Large intestine (tissue), 3 donors: ENCODE results near the gene GPR17. TPM values are rescaled to one million over a fixed set of nuclear protein-coding genes. Genes with fewer than 3 reads are reported as not detected.

Experiments used
- DNase-seq, 2 donors: peaks; one replicate each; pipeline versions ENCODE4 v3.0.0 to v3.0.0-alpha.2; 2013
- H3K27ac ChIP-seq: one replicate; pipeline ENCODE4 v1.5.1; 2013; ENCODE audit warnings: low read length
- H3K27me3 ChIP-seq: 2 replicates; pipeline ENCODE4 v1.6.1; 2013; ENCODE audit warnings: low read length; ENCODE audit not compliant: control insufficient read depth, insufficient read depth
- H3K36me3 ChIP-seq: 2 replicates; pipeline ENCODE4 v1.6.1; 2013; ENCODE audit warnings: low read length; ENCODE audit not compliant: control insufficient read depth, insufficient read depth
- H3K4me1 ChIP-seq: one replicate; pipeline ENCODE4 v1.6.1; 2013; ENCODE audit warnings: low read length; ENCODE audit not compliant: control insufficient read depth, insufficient read depth
- H3K4me3 ChIP-seq: one replicate; pipeline ENCODE4 v1.5.1; 2013; ENCODE audit warnings: low read length
- H3K9me3 ChIP-seq: one replicate; pipeline ENCODE4 v1.6.1; 2013; ENCODE audit warnings: mild to moderate bottlenecking, low read depth, low read length, moderate library complexity; ENCODE audit not compliant: control insufficient read depth
- WGBS: methylation state at CpG from one replicate; pipeline ENCODE4 v1.1.5; 2013; ENCODE audit warnings: low lambda C conversion rate; ENCODE audit not compliant: insufficient coverage; 5-methylcytosine and 5-hydroxymethylcytosine counted together
- polyA plus RNA-seq: library from polyadenylated mRNA; unstranded; fragments of 120-200 nt; gene quantifications from one replicate; pipeline ENCODE4 v1.2.1, GENCODE V29; 2013

Gene GPR17
- polyA plus RNA-seq, 1 donor = 1.5 TPM

DNA sequence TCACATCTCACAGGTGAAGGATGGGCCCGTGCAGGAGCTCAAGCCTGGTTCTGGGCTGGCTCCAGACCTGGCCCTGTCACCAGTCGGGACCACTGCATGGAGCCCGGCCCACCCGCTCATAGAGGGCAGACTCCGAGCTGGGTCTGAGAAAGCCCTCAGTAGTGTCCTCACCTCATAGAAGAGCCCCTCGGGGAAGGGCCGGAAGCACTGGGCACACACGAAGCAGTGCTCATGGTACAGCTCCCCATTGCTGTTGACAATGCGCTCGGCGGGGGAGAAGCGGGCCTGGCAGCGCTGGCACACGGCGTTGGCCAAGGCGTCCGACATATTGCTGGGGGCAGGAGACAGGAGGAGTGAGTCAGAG, 11.3 kb downstream of the GPR17 start:
- H3K4me3 ChIP-seq = no peak overlapping the region
- no peak for DNase-seq
- WGBS = no CpG with 5 or more reads among the region's 17 CpGs
- H3K27ac ChIP-seq = no peak overlapping the region
- H3K4me1 ChIP-seq = no peaks in the 10 kb centered on the region
- no peaks in the 10 kb centered on the region for H3K36me3 ChIP-seq
- peaks cover 4% of the 10 kb centered on the region for H3K27me3 ChIP-seq
- no peaks in the 10 kb centered on the region for H3K9me3 ChIP-seq

DNA sequence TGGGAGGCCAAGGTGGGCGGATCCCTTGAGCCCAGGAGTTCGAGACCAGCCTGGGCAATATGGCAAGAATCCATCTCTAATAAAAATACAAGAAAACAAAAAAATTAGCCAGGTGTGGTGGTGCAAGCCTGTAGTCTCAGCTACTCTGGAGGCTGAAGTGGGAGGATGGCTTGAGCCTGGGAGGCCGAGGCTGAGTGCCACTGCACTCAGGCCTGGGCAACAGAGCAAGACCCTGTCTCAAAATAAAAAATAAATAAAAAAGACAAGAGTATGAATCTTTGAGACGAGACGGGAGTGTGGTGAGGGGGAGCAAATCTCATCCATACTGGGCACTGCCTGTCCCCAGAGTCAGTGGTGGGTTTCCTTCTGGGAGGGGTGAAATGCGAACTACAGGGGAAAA, 12.2 kb downstream of the GPR17 start:
- Histone ChIP-seq H3K27ac (no peak overlapping the region), H3K4me3 (no peak overlapping the region), H3K4me1 (no peaks in the 10 kb centered on the region), H3K9me3 (no peaks in the 10 kb centered on the region), H3K27me3 (peaks cover 8% of the 10 kb centered on the region), H3K36me3 (no peaks in the 10 kb centered on the region)
- no CpG with 5 or more reads among the region's 6 CpGs for WGBS
- DNase-seq = no peak

DNA sequence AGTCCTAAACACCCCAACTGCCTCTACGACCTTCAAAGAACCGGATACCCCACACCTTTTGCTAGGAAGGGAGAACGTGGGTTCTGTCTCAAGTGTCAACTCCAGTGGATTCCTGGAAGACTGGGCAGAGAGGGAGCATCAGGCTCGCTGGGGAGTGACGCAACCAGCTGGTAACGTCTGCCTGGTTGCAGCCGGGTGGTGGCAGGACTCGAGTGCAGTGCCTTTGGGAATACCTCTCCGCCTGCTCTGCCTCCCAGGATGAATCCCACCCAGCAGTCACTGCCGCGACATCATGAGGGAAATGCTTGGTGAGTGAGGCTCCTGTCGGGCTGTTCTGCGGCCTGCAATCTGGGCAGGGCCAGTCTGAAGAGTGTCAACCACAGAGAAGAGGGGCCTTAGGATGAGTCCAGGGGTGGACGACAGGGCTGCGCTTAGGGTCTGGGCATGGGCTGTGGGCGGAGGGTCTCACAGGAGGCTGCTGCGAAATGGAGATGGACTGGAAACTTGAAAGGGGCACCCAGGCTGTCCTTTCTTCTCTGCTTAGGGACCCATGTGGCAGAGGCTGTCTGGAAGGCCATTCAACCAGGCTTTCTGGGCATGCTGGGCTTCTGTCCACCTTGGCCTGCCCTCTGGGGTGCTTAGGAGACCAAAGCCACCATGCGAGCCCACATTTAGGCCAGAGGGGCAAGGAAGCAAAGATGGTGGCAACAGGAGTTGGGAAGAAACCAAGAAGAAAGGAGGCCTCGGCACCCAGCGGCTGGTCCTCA, 12.9 kb downstream of the GPR17 start:
- no peak overlapping the region for H3K27ac ChIP-seq
- no peaks in the 10 kb centered on the region for H3K9me3 ChIP-seq
- no peaks in the 10 kb centered on the region for H3K36me3 ChIP-seq
- H3K4me1 ChIP-seq = no peaks in the 10 kb centered on the region
- DNase-seq = no peak
- no peak overlapping the region for H3K4me3 ChIP-seq
- no CpG with 5 or more reads among the region's 20 CpGs for WGBS
- H3K27me3 ChIP-seq = peaks cover 15% of the 10 kb centered on the region

DNA sequence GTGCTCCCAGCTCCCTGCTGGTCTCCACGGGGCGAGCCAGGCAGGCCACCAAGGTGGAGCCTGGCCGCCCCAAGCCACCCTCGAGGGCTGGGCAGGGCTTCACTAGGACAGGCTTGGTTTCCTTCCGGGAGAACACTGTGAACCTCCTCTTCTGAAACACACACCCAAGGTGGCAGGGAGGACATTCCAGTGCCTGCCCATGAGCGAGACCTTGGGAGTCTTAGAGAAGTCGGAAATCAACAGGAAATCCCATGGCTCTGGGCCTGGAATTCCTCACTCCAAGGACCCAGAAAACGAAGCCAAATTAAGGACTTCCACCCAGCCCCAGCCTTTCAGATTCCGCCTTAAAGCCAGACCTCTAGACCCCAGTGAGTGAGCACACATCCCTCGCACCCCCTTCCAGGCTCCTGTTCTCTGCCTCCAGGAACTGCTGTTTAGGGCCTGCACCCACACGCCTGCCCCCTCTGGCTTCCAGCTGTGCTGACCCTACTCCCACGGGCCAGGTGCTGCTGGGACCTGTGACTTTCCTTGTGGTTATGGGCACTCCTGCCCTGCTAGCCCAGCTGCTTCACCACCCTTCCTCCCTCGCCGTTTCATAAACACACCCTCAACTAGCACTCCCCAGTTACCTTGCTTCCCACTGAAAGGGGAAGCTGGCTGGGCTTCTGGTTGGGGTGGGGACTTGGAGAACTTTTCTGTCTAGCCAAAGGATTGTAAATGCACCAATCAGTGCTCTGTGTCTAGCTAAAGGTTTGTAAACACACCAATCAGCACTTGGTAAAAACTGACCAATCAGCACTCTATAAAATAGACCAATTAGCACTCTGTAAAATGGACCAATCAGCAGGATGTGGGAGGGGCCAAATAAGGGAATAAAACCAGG, 13.7 kb downstream of the GPR17 start:
- Histone ChIP-seq H3K36me3 (no peaks in the 10 kb centered on the region), H3K27ac (no peak overlapping the region), H3K4me1 (no peaks in the 10 kb centered on the region), H3K9me3 (no peaks in the 10 kb centered on the region), H3K4me3 (no peak overlapping the region), H3K27me3 (peaks cover 22% of the 10 kb centered on the region)
- whole genome bisulfite sequencing = no CpG with 5 or more reads among the region's 14 CpGs
- DNase-seq = no peak

DNA sequence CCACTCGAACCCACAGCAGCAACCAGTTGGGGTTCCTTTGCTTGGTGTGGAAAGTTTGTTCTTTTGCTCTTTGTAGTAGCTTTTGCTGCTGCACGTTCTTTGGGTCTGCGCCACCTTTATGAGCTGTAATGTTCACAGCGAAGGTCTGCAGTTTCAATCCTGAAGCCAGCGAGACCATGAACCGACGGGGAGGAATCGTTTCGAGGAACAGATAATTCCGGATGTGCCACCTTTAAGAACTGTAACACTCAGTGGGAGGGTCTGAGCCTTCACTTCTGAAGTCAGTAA, 14.3 kb downstream of the GPR17 start:
- no peaks in the 10 kb centered on the region for H3K4me1 ChIP-seq
- WGBS = no CpG with 5 or more reads among the region's 10 CpGs
- DNase-seq = no peak

DNA sequence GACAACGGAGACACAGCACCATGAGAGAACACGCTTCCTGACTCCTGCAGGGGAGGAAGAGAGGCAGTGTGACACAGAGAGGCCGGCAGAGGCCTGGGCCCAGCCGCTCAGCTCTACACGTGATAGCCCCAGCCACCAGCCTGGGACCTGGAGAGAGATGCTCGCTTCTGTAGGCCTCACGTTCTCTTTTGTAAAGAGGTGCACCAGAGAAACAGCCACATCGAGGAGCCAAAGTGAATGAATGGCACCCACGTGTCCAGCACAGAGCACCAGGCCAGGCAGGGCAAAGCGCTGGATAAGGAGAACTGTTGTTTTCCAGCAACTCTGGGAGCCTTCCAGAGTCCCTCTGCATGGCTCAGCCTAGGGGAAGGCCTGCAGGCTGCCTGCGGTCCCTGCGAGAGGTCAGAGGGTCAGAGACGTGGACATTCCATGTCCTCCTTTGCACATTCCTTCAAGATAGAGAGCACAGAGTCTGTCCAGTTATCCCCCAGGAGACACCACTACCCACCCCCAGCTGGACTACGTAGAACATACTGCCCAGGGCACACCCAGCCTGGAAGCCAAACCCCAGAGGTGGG, 15.2 kb downstream of the GPR17 start:
- DNase-seq = no peak
- Histone ChIP-seq H3K9me3 (no peaks in the 10 kb centered on the region), H3K27me3 (peaks cover 37% of the 10 kb centered on the region), H3K4me3 (no peak overlapping the region), H3K27ac (no peak overlapping the region), H3K36me3 (no peaks in the 10 kb centered on the region), H3K4me1 (no peaks in the 10 kb centered on the region)
- 100% methylated on average over 1 of the region's 14 CpGs for WGBS

More for the DNA sequence above, 14.3 kb downstream of the GPR17 start:
- H3K27me3 ChIP-seq = peaks cover 28% of the 10 kb centered on the region
- no peak overlapping the region for H3K27ac ChIP-seq
- no peaks in the 10 kb centered on the region for H3K9me3 ChIP-seq
- H3K36me3 ChIP-seq = no peaks in the 10 kb centered on the region
- no peak overlapping the region for H3K4me3 ChIP-seq

DNA sequence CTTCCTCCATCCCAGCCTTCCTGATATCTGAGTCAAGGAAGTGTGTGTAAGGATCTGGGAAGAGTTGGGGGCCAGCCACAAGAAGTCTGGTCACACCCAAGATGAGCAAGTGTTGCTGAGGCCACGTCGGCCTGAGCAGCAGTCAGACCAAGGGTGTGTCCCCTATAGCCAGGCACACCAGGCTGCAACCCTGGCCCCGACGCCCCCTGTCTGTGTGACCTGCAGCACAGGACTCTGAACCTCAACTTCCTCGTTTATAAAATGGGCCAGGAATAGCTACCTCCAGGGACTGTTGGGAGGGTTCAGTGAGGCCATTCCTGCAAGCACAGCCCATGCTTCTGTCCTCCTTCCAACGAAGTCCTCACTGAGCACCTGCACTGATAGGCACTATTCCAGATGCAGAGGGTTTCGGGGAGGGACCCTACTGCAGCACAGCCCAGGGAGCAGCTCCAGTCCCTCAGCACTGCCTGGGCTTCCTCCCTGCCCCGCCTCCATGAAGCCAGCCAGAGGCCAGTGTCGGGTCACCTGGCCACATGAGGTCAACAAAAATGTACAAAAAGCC, 16.1 kb downstream of the GPR17 start:
- no peak for DNase-seq
- Histone ChIP-seq H3K9me3 (no peaks in the 10 kb centered on the region), H3K36me3 (no peaks in the 10 kb centered on the region), H3K4me3 (no peak overlapping the region), H3K27me3 (peaks cover 42% of the 10 kb centered on the region), H3K4me1 (no peaks in the 10 kb centered on the region), H3K27ac (no peak overlapping the region)
- WGBS = no CpG with 5 or more reads among the region's 9 CpGs

DNA sequence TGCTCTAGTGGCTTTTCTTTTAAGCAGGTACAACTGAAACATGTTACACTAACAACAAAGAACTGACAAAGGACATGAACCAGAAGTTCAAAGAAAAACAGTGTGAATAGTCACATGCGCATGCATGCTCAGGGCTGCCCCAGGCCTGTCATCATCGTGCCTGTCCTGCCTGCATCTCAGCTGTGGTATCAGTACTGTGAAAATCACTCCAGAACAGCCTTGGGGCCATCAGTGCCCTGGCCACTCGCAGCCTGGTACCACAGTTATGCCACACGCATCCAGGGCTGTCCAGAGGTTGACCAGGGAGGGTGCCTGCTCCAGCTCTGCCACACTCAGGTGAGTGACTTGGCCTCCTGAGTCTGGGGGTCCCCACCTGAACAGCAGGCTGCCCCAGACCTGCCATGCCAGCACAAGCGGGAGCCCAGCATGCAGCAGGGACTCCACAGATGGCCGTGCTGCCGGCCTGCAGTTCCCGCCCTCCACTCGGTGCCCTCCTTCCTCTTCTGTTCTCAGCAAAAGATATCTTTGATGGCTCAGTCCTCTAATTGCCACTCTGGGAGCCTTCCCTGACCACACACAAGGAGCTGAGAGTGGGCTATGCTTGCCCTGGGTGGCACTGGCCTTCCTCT, 17.1 kb downstream of the GPR17 start:
- no peak for DNase-seq
- no CpG with 5 or more reads among the region's 9 CpGs for WGBS
- no peaks in the 10 kb centered on the region for H3K36me3 ChIP-seq
- peaks cover 43% of the 10 kb centered on the region for H3K27me3 ChIP-seq
- H3K4me1 ChIP-seq = no peaks in the 10 kb centered on the region
- no peak overlapping the region for H3K27ac ChIP-seq
- no peaks in the 10 kb centered on the region for H3K9me3 ChIP-seq
- no peak overlapping the region for H3K4me3 ChIP-seq

DNA sequence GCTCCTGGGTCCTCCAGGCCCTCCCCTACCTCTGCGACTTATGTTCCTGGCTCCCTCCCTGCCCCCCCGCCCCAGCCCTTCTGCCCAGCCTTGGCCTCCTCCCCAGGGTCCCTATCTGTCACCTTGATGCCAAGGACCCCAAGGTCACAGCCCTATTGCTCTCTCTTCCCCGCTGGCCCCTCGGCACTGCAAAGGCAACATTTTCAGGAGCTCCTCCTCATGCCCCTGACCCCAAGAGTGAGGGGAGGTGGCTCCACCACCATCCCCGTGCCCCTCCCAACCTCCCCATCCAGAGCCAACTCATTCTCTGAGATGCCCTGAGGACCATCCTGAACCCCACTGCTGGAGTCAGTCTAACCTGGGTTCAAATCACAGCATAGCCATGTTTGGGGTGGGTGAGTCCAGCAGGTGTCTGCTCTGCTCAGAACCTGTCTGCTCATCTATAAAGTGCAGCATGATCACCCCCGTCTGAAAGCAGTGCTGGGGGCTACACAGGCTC, 17.7 kb downstream of the GPR17 start:
- Histone ChIP-seq H3K9me3 (no peaks in the 10 kb centered on the region), H3K27ac (no peak overlapping the region), H3K27me3 (peaks cover 43% of the 10 kb centered on the region), H3K4me3 (no peak overlapping the region), H3K4me1 (no peaks in the 10 kb centered on the region), H3K36me3 (no peaks in the 10 kb centered on the region)
- WGBS = no CpG with 5 or more reads among the region's 6 CpGs
- DNase-seq = no peak
